Caco-2 (cell line): ENCODE results near the gene ATF7IP2. TPM values are rescaled to one million over a fixed set of nuclear protein-coding genes. Genes with fewer than 3 reads are reported as not detected.
"Not testable (repeated sequence)": the region's sequence is repeated elsewhere in the genome, so short reads cannot be mapped to it uniquely, and the experiment has no call there.

Source experiments
- BruUV-seq: library from RNA; stranded (reverse); fragments of 400-500 nt; replicated peaks from 2 replicates; lab custom pipeline; 2021; lab: Mats Ljungman, UMichigan
- CTCF ChIA-PET: fragments of 300-600 bp; sonication (Branson Sonifier 250); formaldehyde crosslinking; loops from one replicate; lab custom pipeline; 2022; ENCODE audit warnings: antibody characterized with exemption; lab: Charles Lee
- POLR2A ChIA-PET: fragments of 300-600 bp; sonication (Branson Sonifier 250); formaldehyde crosslinking; loops from one replicate; lab custom pipeline; 2022; ENCODE audit warnings: antibody characterized with exemption; lab: Charles Lee
- DNase-seq, 2 experiments: peaks; one replicate each; pipeline versions ENCODE4 v3.0.0 to v3.0.0-alpha.2; 2020 to 2022
- H3K27me3 ChIP-seq: replicated peaks from 2 replicates; pipeline ENCODE4 v1.6.0; 2011; ENCODE audit warnings: low read length; ENCODE audit not compliant: control insufficient read depth, insufficient read depth
- H3K36me3 ChIP-seq: 2 replicates; pipeline ENCODE4 v1.5.1; 2011; ENCODE audit warnings: low read length; ENCODE audit not compliant: control insufficient read depth, insufficient read depth
- H3K4me1 ChIP-seq: fragments of 250-450 bp; sonication (Bioruptor Pico); 2 replicates; pipeline ENCODE4 v1.5.1; 2020; ENCODE audit warnings: mild to moderate bottlenecking
- H3K4me3 ChIP-seq: 2 replicates; pipeline ENCODE4 v1.5.1; 2011; ENCODE audit warnings: low read depth, mild to moderate bottlenecking, control low read depth, low read length
- H3K9me3 ChIP-seq: fragments of 250-450 bp; sonication (Bioruptor Pico); 2 replicates; pipeline ENCODE4 v1.5.1; 2020; ENCODE audit warnings: mild to moderate bottlenecking, moderate library complexity
- H3K27ac Mint-ChIP-seq: one replicate; pipeline ENCODE4 v1.8.0; 2022; ENCODE audit warnings: mixed read lengths; ENCODE audit not compliant: unreplicated experiment
- H3K27me3 Mint-ChIP-seq: one replicate; pipeline ENCODE4 v1.8.0; 2022; ENCODE audit warnings: mixed read lengths; ENCODE audit not compliant: insufficient read depth, unreplicated experiment
- H3K36me3 Mint-ChIP-seq: one replicate; pipeline ENCODE4 v1.8.0; 2022; ENCODE audit warnings: mild to moderate bottlenecking, mixed read lengths; ENCODE audit not compliant: insufficient read depth, unreplicated experiment
- H3K4me1 Mint-ChIP-seq: one replicate; pipeline ENCODE4 v1.8.0; 2022; ENCODE audit warnings: low read depth, mixed read lengths; ENCODE audit not compliant: unreplicated experiment
- H3K4me3 Mint-ChIP-seq: one replicate; pipeline ENCODE4 v1.8.0; 2022; ENCODE audit warnings: mild to moderate bottlenecking, moderate library complexity, mixed read lengths; ENCODE audit not compliant: unreplicated experiment
- H3K9me3 Mint-ChIP-seq: one replicate; pipeline ENCODE4 v1.8.0; 2022; ENCODE audit warnings: mixed read lengths; ENCODE audit not compliant: unreplicated experiment
- CTCF ChIP-seq, 2 experiments: fragments of 200-600 bp in 1 of 2; IDR thresholded peaks; 1 replicate in 1 of 2; 2 replicates in 1 of 2; pipeline versions ENCODE4 v1.5.1 to v1.8.0; 2011 to 2022; ENCODE audit warnings: antibody characterized with exemption in 1 of 2, control low read depth in 1 of 2, inconsistent platforms in 1 of 2, low read depth in 1 of 2, low read length in 1 of 2, mild to moderate bottlenecking in 1 of 2, moderate library complexity in 1 of 2; ENCODE audit not compliant: insufficient read depth in 1 of 2, severe bottlenecking in 1 of 2, unreplicated experiment in 1 of 2
- intact Hi-C: fragments of 100-400 bp; cut with micrococcal nuclease; formaldehyde crosslinking; loops from one replicate; pipeline ENCODE4 v1.10.0; 2022; ENCODE audit not compliant: unreplicated experiment
- total RNA-seq: library from RNA; stranded (reverse); gene quantifications from 2 replicates; pipeline ENCODE4 v1.2.3, GENCODE V29; 2022

ATF7IP2 gene
- total RNA-seq, 1 experiment from 2014 or later = 16.4 TPM

- CTCF ChIA-PET = interaction anchor here (0.6 kb wide), 1 partner anchor 534 kb away, joined by 3 read pairs; no protein-coding TSS in a partner anchor
Observed at GRCh38 chr16:10419701-10420100, 33.8 kb downstream of the ATF7IP2 start.

GRCh38 chr16:10421596-10421995 lies 35.7 kb downstream of the ATF7IP2 start:
- Mint-ChIP-seq H3K4me3 (no peak overlapping the region), H3K9me3 (peaks cover 30% of the 10 kb centered on the region), H3K27ac (no peak overlapping the region), H3K36me3 (peaks cover 9% of the 10 kb centered on the region), H3K27me3 (no peaks in the 10 kb centered on the region), H3K4me1 (no peaks in the 10 kb centered on the region)
- no peaks in the 10 kb centered on the region; the same call in 1 of the 2 replicates for H3K36me3 ChIP-seq
- H3K9me3 ChIP-seq = peaks cover 16% of the 10 kb centered on the region
- ChIA-PET CTCF (no interaction called here), POLR2A (no interaction called here)
- no peaks in the 10 kb centered on the region for H3K4me1 ChIP-seq
- BruUV-seq = no TSS peak
- no peak for DNase-seq
- no peak overlapping the region for H3K4me3 ChIP-seq
- intact Hi-C loops = no loop called here
- no peaks in the 10 kb centered on the region for H3K27me3 ChIP-seq
- TF ChIP-seq CTCF (IDR thresholded peaks at IDR 0.05; ENCODE audit: insufficient read depth in 1 of 2, low read depth in 1 of 2, low read length in 1 of 2, severe bottlenecking in 1 of 2, unreplicated experiment in 1 of 2) = no peak

More at GRCh38 chr16:10419701-10420100, 33.8 kb downstream of the ATF7IP2 start:
- Mint-ChIP-seq H3K27ac (no peak overlapping the region), H3K9me3 (peaks cover 49% of the 10 kb centered on the region), H3K27me3 (no peaks in the 10 kb centered on the region), H3K4me1 (no peaks in the 10 kb centered on the region), H3K36me3 (peaks cover 19% of the 10 kb centered on the region), H3K4me3 (no peak overlapping the region)
- Histone ChIP-seq H3K36me3 (no peaks in the 10 kb centered on the region; the same call in 1 of the 2 replicates), H3K9me3 (peaks cover 23% of the 10 kb centered on the region), H3K4me3 (no peak overlapping the region), H3K4me1 (no peaks in the 10 kb centered on the region), H3K27me3 (no peaks in the 10 kb centered on the region)
- TF ChIP-seq CTCF (IDR thresholded peaks at IDR 0.05; ENCODE audit: insufficient read depth in 1 of 2, low read depth in 1 of 2, low read length in 1 of 2, severe bottlenecking in 1 of 2, unreplicated experiment in 1 of 2) = no peak
- POLR2A ChIA-PET = no interaction called here
- BruUV-seq = no TSS peak
- intact Hi-C loops = no loop called here
- no peak for DNase-seq

GRCh38 chr16:10428433-10429168 lies 42.7 kb downstream of the ATF7IP2 start:
- H3K4me1 ChIP-seq = no peaks in the 10 kb centered on the region
- no peak for TF ChIP-seq CTCF (IDR thresholded peaks at IDR 0.05; ENCODE audit: insufficient read depth in 1 of 2, low read depth in 1 of 2, low read length in 1 of 2, severe bottlenecking in 1 of 2, unreplicated experiment in 1 of 2)
- H3K4me1 Mint-ChIP-seq = no peaks in the 10 kb centered on the region
- H3K27me3 ChIP-seq = no peaks in the 10 kb centered on the region
- H3K9me3 Mint-ChIP-seq = no peaks in the 10 kb centered on the region
- H3K4me3 Mint-ChIP-seq = no peak overlapping the region
- ChIA-PET CTCF (no interaction called here), POLR2A (no interaction called here)
- BruUV-seq = no TSS peak
- no peak for DNase-seq
- H3K36me3 Mint-ChIP-seq = peaks cover 9% of the 10 kb centered on the region
- H3K4me3 ChIP-seq = no peak overlapping the region
- no peaks in the 10 kb centered on the region; the same call in 1 of the 2 replicates for H3K36me3 ChIP-seq
- no peaks in the 10 kb centered on the region for H3K27me3 Mint-ChIP-seq
- H3K9me3 ChIP-seq = no peaks in the 10 kb centered on the region
- intact Hi-C loops = no loop called here
- no peak overlapping the region for H3K27ac Mint-ChIP-seq

GRCh38 chr16:10429299-10429969 lies 43.6 kb downstream of the ATF7IP2 start:
- BruUV-seq, H3K27me3 Mint-ChIP-seq, H3K4me3 Mint-ChIP-seq, H3K36me3 Mint-ChIP-seq, POLR2A ChIA-PET, intact Hi-C loops, H3K27ac Mint-ChIP-seq, H3K4me3 ChIP-seq, DNase-seq, H3K4me1 ChIP-seq, H3K36me3 ChIP-seq, H3K9me3 ChIP-seq, H3K4me1 Mint-ChIP-seq, H3K9me3 Mint-ChIP-seq, H3K27me3 ChIP-seq, CTCF ChIA-PET: not testable (repeated sequence)
